Large intestine (tissue), 3 donors: ENCODE results near the gene SPIRE2. TPM values are rescaled to one million over a fixed set of nuclear protein-coding genes. Genes with fewer than 3 reads are reported as not detected.
"Not testable (repeated sequence)": the region's sequence is repeated elsewhere in the genome, so short reads cannot be mapped to it uniquely, and the experiment has no call there.

Experiments
- DNase-seq, 2 donors: peaks; one replicate each; pipeline versions ENCODE4 v3.0.0 to v3.0.0-alpha.2; 2013
- H3K27ac ChIP-seq: one replicate; pipeline ENCODE4 v1.5.1; 2013; ENCODE audit warnings: low read length
- H3K27me3 ChIP-seq: 2 replicates; pipeline ENCODE4 v1.6.1; 2013; ENCODE audit warnings: low read length; ENCODE audit not compliant: control insufficient read depth, insufficient read depth
- H3K36me3 ChIP-seq: 2 replicates; pipeline ENCODE4 v1.6.1; 2013; ENCODE audit warnings: low read length; ENCODE audit not compliant: control insufficient read depth, insufficient read depth
- H3K4me1 ChIP-seq: one replicate; pipeline ENCODE4 v1.6.1; 2013; ENCODE audit warnings: low read length; ENCODE audit not compliant: control insufficient read depth, insufficient read depth
- H3K4me3 ChIP-seq: one replicate; pipeline ENCODE4 v1.5.1; 2013; ENCODE audit warnings: low read length
- H3K9me3 ChIP-seq: one replicate; pipeline ENCODE4 v1.6.1; 2013; ENCODE audit warnings: mild to moderate bottlenecking, low read depth, low read length, moderate library complexity; ENCODE audit not compliant: control insufficient read depth
- WGBS: methylation state at CpG from one replicate; pipeline ENCODE4 v1.1.5; 2013; ENCODE audit warnings: low lambda C conversion rate; ENCODE audit not compliant: insufficient coverage; 5-methylcytosine and 5-hydroxymethylcytosine counted together
- polyA plus RNA-seq: library from polyadenylated mRNA; unstranded; fragments of 120-200 nt; gene quantifications from one replicate; pipeline ENCODE4 v1.2.1, GENCODE V29; 2013

SPIRE2 gene
- polyA plus RNA-seq, 1 donor: 55.2 TPM

DNA sequence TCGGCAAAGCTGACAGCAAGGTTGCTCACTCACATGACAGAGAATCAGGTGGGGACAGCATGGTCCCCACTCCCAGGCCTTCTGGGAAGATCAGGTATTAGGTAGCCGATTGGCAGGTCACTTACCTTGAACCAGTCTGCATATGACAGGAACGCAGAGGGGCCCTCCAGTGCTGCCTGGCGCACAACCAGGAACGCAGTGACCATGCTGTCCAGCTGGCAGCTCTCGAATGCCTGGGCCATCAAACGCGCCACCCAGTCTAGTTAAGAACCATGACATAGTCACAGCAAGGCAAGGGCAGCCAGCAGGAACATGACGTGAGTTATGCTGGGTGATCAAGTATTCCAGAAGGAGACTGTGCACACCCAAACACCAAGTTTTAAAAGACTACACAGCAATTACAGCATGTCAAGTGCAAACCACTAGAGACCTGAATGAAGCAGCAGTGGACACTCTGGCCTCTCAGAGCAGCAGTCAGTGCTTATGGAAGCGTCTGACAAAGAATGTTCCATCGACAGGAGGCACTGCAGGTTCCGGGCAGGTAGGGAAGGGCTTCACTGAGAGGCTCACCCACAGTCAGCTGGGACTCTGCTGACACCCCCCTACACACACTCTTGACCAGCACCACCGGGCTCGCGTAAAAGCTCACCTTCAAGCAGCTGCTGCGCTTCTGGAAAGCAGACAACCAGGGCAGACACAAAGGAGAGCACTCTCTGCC is 36.8 kb upstream of the SPIRE2 start:
- no peak overlapping the region for H3K27ac ChIP-seq
- WGBS: no CpG with 5 or more reads among the region's 16 CpGs
- H3K4me3 ChIP-seq: no peak overlapping the region

DNA sequence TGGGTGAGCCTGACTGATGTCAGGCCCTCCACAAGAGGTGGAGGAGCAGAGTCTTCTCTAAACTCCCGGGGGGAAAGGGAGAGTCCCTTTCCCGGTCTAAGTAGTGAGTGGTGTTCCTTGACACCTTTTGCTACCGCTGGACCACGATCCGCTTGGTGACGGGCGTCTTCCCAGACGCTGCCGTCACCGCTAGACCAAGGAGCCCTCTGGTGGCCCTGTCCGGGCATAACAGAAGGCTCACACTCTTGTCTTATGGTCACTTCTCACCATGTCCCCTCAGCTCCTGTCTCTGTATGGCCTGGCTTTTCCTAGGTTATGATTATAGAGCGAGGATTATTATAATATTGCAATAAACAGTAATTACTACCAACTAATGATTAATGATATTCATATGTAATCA is 35.2 kb upstream of the SPIRE2 start:
- no CpG with 5 or more reads among the region's 12 CpGs for WGBS
- not testable (repeated sequence) for DNase-seq

More for the DNA sequence above, 36.8 kb upstream of the SPIRE2 start:
- DNase-seq: no peak
- H3K4me1 ChIP-seq: no peaks in the 10 kb centered on the region
- H3K27me3 ChIP-seq: no peaks in the 10 kb centered on the region
- no peaks in the 10 kb centered on the region for H3K9me3 ChIP-seq
- H3K36me3 ChIP-seq: peaks cover 23% of the 10 kb centered on the region

DNA sequence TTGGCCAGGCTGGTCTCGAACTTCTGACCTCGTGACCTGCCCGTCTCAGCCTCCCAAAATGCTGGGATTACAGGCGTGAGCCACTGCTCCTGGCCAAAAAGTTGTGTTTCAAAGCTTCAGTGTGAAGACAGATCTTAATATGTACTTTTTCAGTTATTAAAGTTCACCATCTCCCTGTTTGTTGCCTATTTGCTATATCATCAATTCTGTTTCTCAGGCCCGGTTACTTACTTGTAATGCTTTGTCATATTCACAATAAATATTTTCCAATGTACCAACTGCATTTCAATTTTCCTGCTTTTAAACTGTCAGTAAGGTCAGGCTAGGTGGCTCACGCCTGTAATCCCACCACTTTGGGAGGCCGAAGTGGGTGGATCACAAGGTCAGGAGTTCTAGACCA is 34.3 kb upstream of the SPIRE2 start:
- no peak for DNase-seq
- Histone ChIP-seq H3K4me1 (no peaks in the 10 kb centered on the region), H3K27ac (no peak overlapping the region), H3K9me3 (no peaks in the 10 kb centered on the region), H3K4me3 (no peak overlapping the region), H3K36me3 (peaks cover 30% of the 10 kb centered on the region), H3K27me3 (no peaks in the 10 kb centered on the region)
- 100% methylated on average over 1 of the region's 7 CpGs for WGBS

More for the DNA sequence above, 35.2 kb upstream of the SPIRE2 start:
- not testable (repeated sequence) for H3K4me3 ChIP-seq, H3K27ac ChIP-seq, H3K4me1 ChIP-seq, H3K9me3 ChIP-seq, H3K27me3 ChIP-seq
- peaks cover 23% of the 10 kb centered on the region for H3K36me3 ChIP-seq

DNA sequence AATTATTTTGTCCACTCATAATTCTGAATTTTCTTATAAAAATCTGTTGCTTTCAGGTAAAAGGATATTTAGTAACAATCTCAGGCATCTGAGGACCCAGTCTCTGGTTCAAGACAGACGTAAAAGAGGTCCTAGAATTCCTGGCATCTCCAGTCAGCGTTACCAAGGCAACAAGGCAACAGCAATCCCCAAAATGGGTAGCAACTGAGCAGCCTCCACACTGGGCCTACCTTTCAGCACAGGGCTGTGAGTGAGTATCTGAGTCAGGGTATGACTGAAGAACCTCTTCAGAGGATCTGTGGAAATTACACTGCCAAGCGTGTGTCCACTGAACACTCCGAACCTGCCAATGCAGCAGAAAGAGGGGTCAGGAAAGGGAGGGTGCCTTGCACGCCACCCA is 32.6 kb upstream of the SPIRE2 start:
- WGBS: no CpG with 5 or more reads among the region's 5 CpGs
- Histone ChIP-seq H3K27me3 (no peaks in the 10 kb centered on the region), H3K36me3 (peaks cover 32% of the 10 kb centered on the region), H3K9me3 (no peaks in the 10 kb centered on the region), H3K4me3 (no peak overlapping the region), H3K27ac (no peak overlapping the region), H3K4me1 (no peaks in the 10 kb centered on the region)
- DNase-seq: no peak

DNA sequence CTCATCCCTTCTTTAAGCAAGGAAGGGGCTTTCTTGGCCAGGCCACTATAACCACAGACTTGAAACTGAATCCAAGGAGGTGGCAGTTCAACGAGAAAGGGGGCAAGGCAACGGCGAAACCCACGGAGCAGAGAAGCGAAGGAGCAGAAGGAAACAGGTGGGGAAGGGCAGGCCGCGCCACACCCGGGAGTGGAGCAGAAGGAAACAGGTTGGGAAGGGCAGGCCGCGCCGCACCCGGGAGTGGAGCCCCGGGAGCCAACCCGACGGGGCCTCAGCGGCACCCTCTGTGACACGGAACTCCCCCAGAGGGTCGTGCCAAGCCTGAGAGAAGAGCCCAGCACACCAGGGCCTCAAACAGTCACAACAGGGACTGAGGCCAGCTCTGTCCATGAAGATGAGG is 32.2 kb upstream of the SPIRE2 start:
- Histone ChIP-seq H3K27ac (no peak overlapping the region), H3K36me3 (peaks cover 31% of the 10 kb centered on the region), H3K4me1 (no peaks in the 10 kb centered on the region), H3K9me3 (no peaks in the 10 kb centered on the region), H3K27me3 (no peaks in the 10 kb centered on the region), H3K4me3 (no peak overlapping the region)
- no CpG with 5 or more reads among the region's 18 CpGs for WGBS
- DNase-seq: no peak

DNA sequence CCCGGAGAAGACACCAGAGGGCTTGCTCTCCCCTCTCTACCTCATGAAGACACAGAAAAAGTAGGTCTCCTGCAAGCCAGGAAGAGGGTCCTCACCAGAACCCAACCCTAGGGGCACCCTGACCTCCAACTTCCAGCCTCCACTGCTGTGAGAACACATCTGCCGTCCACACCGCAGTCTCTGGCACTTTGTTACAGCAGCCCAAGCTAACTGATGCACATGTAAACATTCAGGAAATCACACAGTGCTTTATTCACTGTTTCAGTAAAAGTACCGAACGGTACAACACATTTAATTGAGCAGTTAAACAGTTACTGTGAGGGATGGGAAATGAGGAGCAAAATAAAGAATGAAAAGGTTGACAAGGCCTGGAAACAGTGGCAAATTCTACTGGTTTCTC is 30.1 kb upstream of the SPIRE2 start:
- Histone ChIP-seq H3K27ac (no peak overlapping the region), H3K9me3 (no peaks in the 10 kb centered on the region), H3K4me1 (no peaks in the 10 kb centered on the region), H3K4me3 (no peak overlapping the region), H3K36me3 (peaks cover 25% of the 10 kb centered on the region), H3K27me3 (no peaks in the 10 kb centered on the region)
- DNase-seq: no peak
- WGBS: no CpG with 5 or more reads among the region's 5 CpGs

DNA sequence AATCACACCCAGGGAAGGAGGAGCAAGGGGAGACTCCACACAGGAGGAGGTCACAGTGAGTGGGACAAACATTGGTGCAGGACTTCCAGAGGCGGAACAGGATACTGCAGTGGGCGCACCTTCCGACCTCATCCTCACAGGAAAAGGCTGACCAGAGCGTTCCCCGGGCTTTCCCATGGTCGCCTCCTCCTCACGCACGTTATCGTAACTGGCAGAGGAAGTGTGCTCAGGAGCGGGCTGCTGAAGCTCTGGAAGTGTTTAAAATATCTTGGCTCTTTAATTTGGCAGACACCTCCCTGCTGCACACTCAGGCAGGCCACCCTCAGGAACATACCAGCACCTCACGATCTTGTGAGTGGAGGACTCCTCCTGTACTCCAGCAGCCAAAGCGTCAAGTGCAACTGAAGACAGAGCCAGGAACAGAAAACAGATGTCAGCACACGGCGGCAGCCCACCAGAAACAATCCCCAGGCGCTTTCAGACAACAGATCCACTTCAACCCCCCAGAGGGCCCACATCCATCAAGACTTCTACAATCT is 29.4 kb upstream of the SPIRE2 start:
- Histone ChIP-seq H3K36me3 (peaks cover 25% of the 10 kb centered on the region), H3K27ac (peak overlapping the region; percentile 29), H3K9me3 (no peaks in the 10 kb centered on the region), H3K27me3 (no peaks in the 10 kb centered on the region), H3K4me3 (no peak overlapping the region), H3K4me1 (no peaks in the 10 kb centered on the region)
- no peak for DNase-seq
- WGBS: 84% methylated on average over 6 of the region's 15 CpGs

DNA sequence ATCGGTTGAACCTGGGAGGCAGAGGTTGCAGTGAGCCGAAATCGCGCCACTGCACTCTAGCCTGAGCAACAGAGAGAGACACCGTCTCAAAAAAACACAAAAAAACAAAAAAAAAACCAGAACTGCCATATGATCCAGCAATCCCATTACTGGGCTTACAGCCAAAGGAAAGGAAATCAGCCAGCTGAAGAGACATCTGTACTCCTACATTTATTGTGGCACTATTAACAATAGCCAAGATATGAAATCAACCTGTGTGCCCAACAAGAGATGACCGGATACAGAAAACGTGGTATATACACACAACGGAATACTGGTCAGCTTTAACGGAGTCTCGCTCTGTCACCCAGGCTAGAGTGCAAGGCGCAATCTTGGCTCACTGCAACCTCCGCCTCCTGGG is 26.5 kb upstream of the SPIRE2 start:
- H3K9me3 ChIP-seq: no peaks in the 10 kb centered on the region
- DNase-seq: no peak
- no peaks in the 10 kb centered on the region for H3K4me1 ChIP-seq
- 100% methylated on average over 1 of the region's 12 CpGs for WGBS
- H3K36me3 ChIP-seq: peaks cover 17% of the 10 kb centered on the region
- H3K27ac ChIP-seq: no peak overlapping the region
- no peak overlapping the region for H3K4me3 ChIP-seq
- no peaks in the 10 kb centered on the region for H3K27me3 ChIP-seq

DNA sequence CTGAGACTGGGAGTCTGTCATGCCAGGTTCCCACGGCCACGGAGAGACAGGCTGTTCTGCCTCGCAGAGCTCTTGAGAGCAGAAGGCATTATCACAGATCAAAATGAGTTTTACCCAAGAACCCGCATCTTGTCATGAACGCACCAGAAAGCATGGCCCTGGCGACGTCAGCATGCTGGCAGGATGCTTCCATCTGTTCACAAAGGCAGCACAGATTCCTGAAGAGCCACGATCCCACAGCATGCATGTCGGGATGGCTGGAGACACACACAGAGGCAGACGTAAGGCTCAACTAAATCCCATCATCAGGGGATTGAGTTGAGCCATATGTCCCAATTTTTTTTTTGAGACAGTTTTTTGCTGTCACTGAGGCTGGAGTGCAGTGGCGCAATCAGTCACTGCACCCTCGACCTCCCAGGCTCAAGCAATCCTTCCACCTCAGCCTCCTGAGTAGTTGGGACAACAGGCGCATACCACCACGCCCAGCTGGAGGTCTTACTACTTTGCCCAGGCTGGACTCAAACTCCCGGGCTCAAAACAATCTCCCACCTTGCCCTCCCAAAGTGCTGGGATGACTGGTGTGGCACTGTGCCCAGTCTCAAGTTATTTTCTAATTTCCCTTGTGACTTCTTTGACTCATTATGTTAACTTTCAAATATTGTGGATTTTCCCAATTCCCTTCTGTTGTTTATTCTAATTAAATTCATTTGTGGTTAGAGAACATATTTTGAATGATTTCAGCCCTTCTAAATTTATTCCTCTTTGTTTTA is 23.0 kb upstream of the SPIRE2 start:
- no peaks in the 10 kb centered on the region for H3K4me1 ChIP-seq
- no peaks in the 10 kb centered on the region for H3K27me3 ChIP-seq
- H3K9me3 ChIP-seq: no peaks in the 10 kb centered on the region
- H3K4me3 ChIP-seq: no peak overlapping the region
- H3K27ac ChIP-seq: no peak overlapping the region
- DNase-seq: no peak
- WGBS: no CpG with 5 or more reads among the region's 15 CpGs
- H3K36me3 ChIP-seq: peaks cover 7% of the 10 kb centered on the region

DNA sequence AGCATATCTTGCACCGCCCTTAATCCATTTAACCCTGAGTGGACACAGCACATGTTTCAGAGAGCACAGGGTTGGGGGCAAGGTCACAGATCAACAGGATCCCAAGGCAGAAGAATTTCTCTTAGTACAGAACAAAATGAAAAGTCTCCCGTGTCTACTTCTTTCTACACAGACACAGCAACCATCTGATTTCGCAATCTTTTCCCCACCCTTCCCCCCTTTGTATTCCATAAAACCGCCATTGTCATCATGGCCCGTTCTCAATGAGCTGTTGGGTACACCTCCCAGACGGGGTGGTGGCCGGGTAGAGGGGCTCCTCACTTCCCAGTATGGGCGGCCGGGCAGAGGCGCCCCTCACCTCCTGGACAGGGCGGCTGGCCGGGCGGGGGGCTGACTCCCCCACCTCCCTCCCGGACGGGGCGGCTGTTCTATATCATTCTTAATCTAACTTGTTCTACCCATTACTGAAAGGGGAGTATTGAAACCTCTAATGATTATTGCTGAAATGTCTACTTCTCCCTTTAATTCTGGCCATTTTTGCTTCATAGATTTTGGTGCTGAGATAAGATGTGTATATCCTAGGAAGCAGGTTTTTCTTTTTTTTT is 21.6 kb upstream of the SPIRE2 start:
- not testable (repeated sequence) for H3K9me3 ChIP-seq, H3K4me3 ChIP-seq, DNase-seq, H3K27ac ChIP-seq, H3K36me3 ChIP-seq, H3K4me1 ChIP-seq, H3K27me3 ChIP-seq
- WGBS: no CpG with 5 or more reads among the region's 16 CpGs
